OCI-LY7 (cell line): ENCODE results near the gene CAPN7. TPM values are rescaled to one million over a fixed set of nuclear protein-coding genes. Genes with fewer than 3 reads are reported as not detected.

ENCODE experiments used
- BruUV-seq: library from RNA; stranded (reverse); fragments of 400-500 nt; replicated peaks from 2 replicates; lab custom pipeline; 2021; lab: Mats Ljungman, UMichigan
- CTCF ChIA-PET: fragments of 300-600 bp; sonication (Branson Sonifier 250); formaldehyde crosslinking; loops from one replicate; lab custom pipeline; 2022; ENCODE audit warnings: antibody characterized with exemption; ENCODE audit not compliant: unreplicated experiment; lab: Charles Lee
- POLR2A ChIA-PET: fragments of 300-600 bp; sonication (Branson Sonifier 250); formaldehyde crosslinking; loops from one replicate; lab custom pipeline; 2022; ENCODE audit warnings: antibody characterized with exemption; lab: Charles Lee
- DNase-seq: peaks from one replicate; pipeline ENCODE4 v3.0.0-alpha.2; 2015; ENCODE audit warnings: low spot score
- H2AFZ ChIP-seq: fragments of 200-600 bp; sonication (generic), shearing (Covaris generic); 2 replicates; pipeline ENCODE4 v1.6.1; 2014; ENCODE audit warnings: mild to moderate bottlenecking, antibody characterized with exemption, low read length, moderate library complexity
- H3K27ac ChIP-seq: fragments of 200-600 bp; sonication (generic); 2 replicates; pipeline ENCODE4 v1.5.1; 2014; ENCODE audit warnings: mixed run types, low read depth, mild to moderate bottlenecking, moderate library complexity, low read length, inconsistent platforms; ENCODE audit not compliant: poor library complexity, severe bottlenecking
- H3K36me3 ChIP-seq: fragments of 200-600 bp; sonication (generic); 2 replicates; pipeline ENCODE4 v1.6.1; 2014; ENCODE audit warnings: mild to moderate bottlenecking, antibody characterized with exemption, low read length, moderate library complexity, mixed read lengths; ENCODE audit not compliant: insufficient read depth
- H3K4me1 ChIP-seq: fragments of 200-600 bp; sonication (generic); 2 replicates; pipeline ENCODE4 v1.5.1; 2014; ENCODE audit warnings: mild to moderate bottlenecking, low read length; ENCODE audit not compliant: insufficient read depth, poor library complexity, severe bottlenecking
- H3K4me2 ChIP-seq: fragments of 200-600 bp; sonication (generic); 2 replicates; pipeline ENCODE4 v1.6.1; 2014; ENCODE audit warnings: mild to moderate bottlenecking, low read length
- H3K4me3 ChIP-seq: fragments of 200-600 bp; sonication (generic); 2 replicates; pipeline ENCODE4 v1.5.1; 2014; ENCODE audit warnings: mild to moderate bottlenecking, low read depth, low read length; ENCODE audit not compliant: poor library complexity, severe bottlenecking
- H3K79me2 ChIP-seq: fragments of 200-600 bp; sonication (generic); 2 replicates; pipeline ENCODE4 v1.6.1; 2016; ENCODE audit warnings: low read depth, mild to moderate bottlenecking, low read length, moderate library complexity, mixed read lengths; ENCODE audit not compliant: insufficient read depth
- H3K9me2 ChIP-seq: fragments of 200-600 bp; sonication (generic); 2 replicates; pipeline ENCODE4 v1.6.1; 2016; ENCODE audit warnings: mild to moderate bottlenecking, low read length, mixed read lengths; ENCODE audit not compliant: insufficient read depth
- H3K9me3 ChIP-seq: fragments of 200-600 bp; sonication (generic); 2 replicates; pipeline ENCODE4 v1.6.1; 2014; ENCODE audit warnings: mild to moderate bottlenecking, mixed run types, low read length, mixed read lengths
- H4K20me1 ChIP-seq: fragments of 200-600 bp; sonication (generic); 2 replicates; pipeline ENCODE4 v1.6.1; 2014; ENCODE audit warnings: mild to moderate bottlenecking, antibody characterized with exemption, low read length, moderate library complexity, mixed read lengths; ENCODE audit not compliant: insufficient read depth
- EZH2phosphoT487 ChIP-seq: fragments of 200-600 bp; sonication (generic); IDR thresholded peaks from 2 replicates; pipeline ENCODE4 v1.6.1; 2018; ENCODE audit warnings: low read depth, borderline replicate concordance, mild to moderate bottlenecking, mixed run types, antibody characterized with exemption, low read length, moderate library complexity, mixed read lengths
- intact Hi-C: fragments of 100-400 bp; cut with micrococcal nuclease; formaldehyde crosslinking; loops from one replicate; pipeline ENCODE4 v1.10.0; 2022; ENCODE audit not compliant: unreplicated experiment
- total RNA-seq, 2 experiments: library from RNA; depleted of rRNA in 1 of 2; stranded (reverse); fragments of >200 nt in 1 of 2; shearing (Covaris generic) in 1 of 2; gene quantifications; 2 replicates each; pipeline ENCODE4 v1.2.3, GENCODE V29; 2014 to 2022
- TF ChIP-seq, protein P1 (sequence below): fragments of 200-600 bp; sonication (generic); conservative IDR thresholded peaks from 2 replicates; pipeline ENCODE4 v1.5.1; 2014; ENCODE audit warnings: mild to moderate bottlenecking, antibody characterized with exemption, low read length, moderate library complexity, mixed read lengths

CAPN7 gene
- total RNA-seq, 2 experiments from 2014 or later = 33.4 to 41.5 TPM

DNA sequence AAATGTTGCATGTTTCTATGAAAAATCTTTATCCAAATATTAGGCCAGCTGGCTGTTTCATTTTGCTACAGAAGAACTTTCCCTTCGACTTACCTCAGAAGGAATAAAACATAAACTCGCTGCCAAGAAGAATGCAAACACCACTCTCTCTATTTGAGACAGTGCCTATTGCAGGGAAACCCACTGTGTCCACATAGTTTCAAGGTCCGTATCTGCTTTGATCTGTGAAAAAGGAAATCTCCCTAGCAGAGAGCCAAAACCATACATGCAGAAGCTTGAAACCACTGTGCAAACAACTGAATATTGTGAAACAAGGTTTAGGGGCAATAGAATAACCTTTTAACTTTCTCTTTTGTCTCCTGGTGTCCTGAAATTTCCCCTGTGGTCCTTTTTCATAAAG, 35.0 kb upstream of the CAPN7 start:
- ChIA-PET CTCF (no interaction called here), POLR2A (interaction anchor here (0.8 to 1.4 kb wide), 2 partner anchors 10 to 52 kb away, joined by 5 to 6 read pairs; no protein-coding TSS in a partner anchor)
- H3K4me1 ChIP-seq = no peaks in the 10 kb centered on the region
- no peak overlapping the region for H3K4me2 ChIP-seq
- intact Hi-C loops = no loop called here
- H3K36me3 ChIP-seq = no peaks in the 10 kb centered on the region
- no peaks in the 10 kb centered on the region for H3K9me2 ChIP-seq
- no peaks in the 10 kb centered on the region for H4K20me1 ChIP-seq
- no peak for DNase-seq
- no peaks in the 10 kb centered on the region for H3K79me2 ChIP-seq
- H3K9me3 ChIP-seq = no peaks in the 10 kb centered on the region
- H2AFZ ChIP-seq = no peak overlapping the region
- H3K27ac ChIP-seq = no peak overlapping the region
- TF ChIP-seq, protein P1, sequence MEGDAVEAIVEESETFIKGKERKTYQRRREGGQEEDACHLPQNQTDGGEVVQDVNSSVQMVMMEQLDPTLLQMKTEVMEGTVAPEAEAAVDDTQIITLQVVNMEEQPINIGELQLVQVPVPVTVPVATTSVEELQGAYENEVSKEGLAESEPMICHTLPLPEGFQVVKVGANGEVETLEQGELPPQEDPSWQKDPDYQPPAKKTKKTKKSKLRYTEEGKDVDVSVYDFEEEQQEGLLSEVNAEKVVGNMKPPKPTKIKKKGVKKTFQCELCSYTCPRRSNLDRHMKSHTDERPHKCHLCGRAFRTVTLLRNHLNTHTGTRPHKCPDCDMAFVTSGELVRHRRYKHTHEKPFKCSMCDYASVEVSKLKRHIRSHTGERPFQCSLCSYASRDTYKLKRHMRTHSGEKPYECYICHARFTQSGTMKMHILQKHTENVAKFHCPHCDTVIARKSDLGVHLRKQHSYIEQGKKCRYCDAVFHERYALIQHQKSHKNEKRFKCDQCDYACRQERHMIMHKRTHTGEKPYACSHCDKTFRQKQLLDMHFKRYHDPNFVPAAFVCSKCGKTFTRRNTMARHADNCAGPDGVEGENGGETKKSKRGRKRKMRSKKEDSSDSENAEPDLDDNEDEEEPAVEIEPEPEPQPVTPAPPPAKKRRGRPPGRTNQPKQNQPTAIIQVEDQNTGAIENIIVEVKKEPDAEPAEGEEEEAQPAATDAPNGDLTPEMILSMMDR = no peak
- TF ChIP-seq EZH2phosphoT487 = no peak
- no peak overlapping the region for H3K4me3 ChIP-seq
- no TSS peak for BruUV-seq

DNA sequence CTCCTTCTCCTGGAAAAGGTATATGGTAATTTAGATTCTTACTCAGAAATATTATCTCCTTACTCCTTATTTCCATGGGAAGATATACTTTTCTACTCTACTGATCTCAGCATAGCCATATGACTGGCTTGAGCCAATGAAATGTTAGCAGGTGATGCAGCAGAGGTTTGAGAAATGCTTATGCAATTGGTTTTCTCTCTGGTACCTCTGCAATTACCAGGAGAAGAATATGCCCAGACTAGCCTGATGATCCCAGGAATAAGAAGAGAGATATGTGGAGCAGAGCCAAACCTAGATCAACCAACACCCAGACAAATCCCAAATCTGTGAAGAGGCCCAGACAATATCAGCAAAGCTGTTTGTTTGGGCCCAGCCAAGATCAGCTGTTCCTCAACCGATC, 33.2 kb upstream of the CAPN7 start:
- H3K36me3 ChIP-seq = no peaks in the 10 kb centered on the region
- CTCF ChIA-PET = no interaction called here
- no peaks in the 10 kb centered on the region for H4K20me1 ChIP-seq

GRCh38 chr3:15174953-15175352, 31.1 kb upstream of the CAPN7 start:
- no peaks in the 10 kb centered on the region for H3K36me3 ChIP-seq
- no peaks in the 10 kb centered on the region for H4K20me1 ChIP-seq
- TF ChIP-seq, protein P1 = no peak
- no peak for TF ChIP-seq EZH2phosphoT487
- H2AFZ ChIP-seq = no peak overlapping the region
- H3K79me2 ChIP-seq = no peaks in the 10 kb centered on the region
- no peaks in the 10 kb centered on the region for H3K9me3 ChIP-seq
- no peak overlapping the region for H3K4me3 ChIP-seq
- no peaks in the 10 kb centered on the region for H3K9me2 ChIP-seq
- POLR2A ChIA-PET = no interaction called here
- BruUV-seq = no TSS peak
- no peak for DNase-seq
- H3K27ac ChIP-seq = no peak overlapping the region
- intact Hi-C loops = no loop called here
- peaks cover under 1% of the 10 kb centered on the region for H3K4me1 ChIP-seq
- CTCF ChIA-PET = no interaction called here
- no peak overlapping the region for H3K4me2 ChIP-seq

More for the DNA sequence above, 33.2 kb upstream of the CAPN7 start:
- H3K4me2 ChIP-seq = no peak overlapping the region
- no peak for TF ChIP-seq EZH2phosphoT487
- TF ChIP-seq, protein P1 = no peak
- POLR2A ChIA-PET = no interaction called here
- no peak for DNase-seq
- no peak overlapping the region for H2AFZ ChIP-seq
- no TSS peak for BruUV-seq
- no peak overlapping the region for H3K4me3 ChIP-seq
- no peaks in the 10 kb centered on the region for H3K79me2 ChIP-seq
- H3K4me1 ChIP-seq = no peaks in the 10 kb centered on the region
- no peaks in the 10 kb centered on the region for H3K9me3 ChIP-seq
- no peaks in the 10 kb centered on the region for H3K9me2 ChIP-seq
- intact Hi-C loops = no loop called here
- no peak overlapping the region for H3K27ac ChIP-seq
